PC-3 (cell line): ENCODE measurements around the gene POLR2M.

ENCODE experiments used
- CTCF ChIP-seq: fragments of 300-600 bp; sonication (generic); conservative IDR thresholded peaks from 2 replicates; pipeline ENCODE4 v1.5.1; 2017; ENCODE audit warnings: antibody characterized with exemption, low read depth, mild to moderate bottlenecking, low read length
- EZH2 ChIP-seq: fragments of 300-600 bp; sonication (generic); IDR thresholded peaks from one replicate; pipeline ENCODE4 v1.6.1; 2017; ENCODE audit warnings: antibody characterized with exemption, mild to moderate bottlenecking, low read length; ENCODE audit not compliant: unreplicated experiment

- TF ChIP-seq CTCF (no peak), EZH2 (no peak)
Observed at GRCh38 chr15:57677204-57677603, 29.3 kb upstream of the POLR2M start.
